Bronchial epithelial cell (primary cell): ENCODE results near the gene DOCK1. TPM values are rescaled to one million over a fixed set of nuclear protein-coding genes. Genes with fewer than 3 reads are reported as not detected.

ENCODE experiments used
- DNase-seq: peaks from one replicate; pipeline ENCODE4 v3.0.0-alpha.2; 2010; ENCODE audit warnings: low read depth
- FAIRE-seq: peaks from 2 replicates; lab custom pipeline; 2011; peaks lifted over from hg19 to GRCh38; lab: Jason Lieb, UNC
- H3K27me3 ChIP-seq: 2 replicates; pipeline ENCODE4 v1.5.1; 2011; ENCODE audit warnings: low read length; ENCODE audit not compliant: control insufficient read depth, insufficient read depth
- H3K36me3 ChIP-seq: 2 replicates; pipeline ENCODE4 v1.5.1; 2011; ENCODE audit warnings: low read length; ENCODE audit not compliant: control insufficient read depth, insufficient read depth
- H3K4me3 ChIP-seq: 2 replicates; pipeline ENCODE4 v1.5.1; 2011; ENCODE audit warnings: mild to moderate bottlenecking, low read depth, low read length, control low read depth
- total RNA-seq: library from RNA; depleted of rRNA; stranded (reverse); fragments of >200 nt; gene quantifications from 2 replicates; pipeline ENCODE4 v1.2.1, GENCODE V29; 2014
- TF ChIP-seq, protein P1 (sequence below): IDR thresholded peaks from 2 replicates; pipeline ENCODE4 v1.5.1; 2011; ENCODE audit warnings: mild to moderate bottlenecking, moderate library complexity, low read length, control low read depth, inconsistent platforms; ENCODE audit not compliant: insufficient read depth, severe bottlenecking

The DOCK1 gene
- total RNA-seq, 1 donor from 2014 or later = 173 TPM

DNA sequence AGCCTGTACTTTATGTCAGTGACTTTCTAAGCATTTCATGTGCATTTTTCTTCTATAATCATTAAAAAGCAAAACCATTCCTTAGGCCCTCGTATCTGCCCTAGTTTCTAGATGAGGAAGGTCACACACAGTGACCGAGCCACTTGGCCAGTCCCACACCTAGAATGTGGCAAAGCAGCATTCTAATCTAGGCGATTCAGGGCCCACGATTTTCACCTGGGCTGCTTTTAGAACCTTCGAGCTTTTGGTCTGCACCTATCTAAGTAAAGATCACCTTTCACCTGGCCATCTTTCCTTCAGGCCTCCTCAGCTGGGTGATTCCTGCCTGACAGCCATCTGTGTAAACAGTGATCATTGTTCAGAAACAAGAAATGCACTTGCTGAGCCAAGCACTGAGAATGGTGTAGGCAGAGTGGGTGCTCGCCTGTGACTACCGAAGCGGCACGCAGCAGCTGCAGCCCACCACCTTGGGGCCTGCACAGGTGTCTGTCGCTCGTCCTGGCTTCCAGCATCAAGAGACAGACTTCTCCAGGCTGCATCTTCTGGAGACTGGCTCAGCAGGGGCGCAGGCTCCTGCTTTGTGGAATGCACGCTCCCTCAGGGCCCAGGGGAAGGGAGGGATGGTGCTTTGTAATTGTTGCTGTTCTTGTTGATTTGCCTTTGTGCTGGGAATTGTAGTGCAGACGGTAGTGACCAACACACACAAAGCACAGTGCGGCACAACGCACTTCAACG, 440.2 kb downstream of the DOCK1 start:
- peaks cover 7% of the 10 kb centered on the region for H3K36me3 ChIP-seq
- H3K4me3 ChIP-seq = no peak overlapping the region
- H3K27me3 ChIP-seq = no peaks in the 10 kb centered on the region

DNA sequence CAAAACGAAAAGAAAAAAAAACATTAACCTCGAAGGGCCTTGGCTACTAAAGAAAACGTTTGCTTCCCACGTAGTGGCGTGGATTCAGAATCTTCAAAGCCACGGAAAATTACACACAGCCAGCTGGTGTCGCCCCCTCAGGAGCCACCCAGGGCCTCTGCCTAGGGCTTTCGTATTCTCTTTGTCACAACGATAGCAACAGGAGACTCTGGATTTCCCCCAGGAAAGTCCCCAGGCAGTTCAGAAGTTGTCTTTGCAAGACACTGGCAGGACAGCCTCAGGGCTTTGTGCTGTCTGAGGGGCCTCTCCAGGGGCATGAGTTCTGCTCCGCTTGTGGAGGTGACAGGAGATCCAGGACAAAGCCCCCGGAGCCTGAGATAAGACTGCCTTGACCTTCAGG, 441.4 kb downstream of the DOCK1 start:
- DNase-seq (no peak), FAIRE-seq (no peak)
- Histone ChIP-seq H3K4me3 (no peak overlapping the region), H3K27me3 (no peaks in the 10 kb centered on the region), H3K36me3 (peaks cover 7% of the 10 kb centered on the region)
- TF ChIP-seq, protein P1, sequence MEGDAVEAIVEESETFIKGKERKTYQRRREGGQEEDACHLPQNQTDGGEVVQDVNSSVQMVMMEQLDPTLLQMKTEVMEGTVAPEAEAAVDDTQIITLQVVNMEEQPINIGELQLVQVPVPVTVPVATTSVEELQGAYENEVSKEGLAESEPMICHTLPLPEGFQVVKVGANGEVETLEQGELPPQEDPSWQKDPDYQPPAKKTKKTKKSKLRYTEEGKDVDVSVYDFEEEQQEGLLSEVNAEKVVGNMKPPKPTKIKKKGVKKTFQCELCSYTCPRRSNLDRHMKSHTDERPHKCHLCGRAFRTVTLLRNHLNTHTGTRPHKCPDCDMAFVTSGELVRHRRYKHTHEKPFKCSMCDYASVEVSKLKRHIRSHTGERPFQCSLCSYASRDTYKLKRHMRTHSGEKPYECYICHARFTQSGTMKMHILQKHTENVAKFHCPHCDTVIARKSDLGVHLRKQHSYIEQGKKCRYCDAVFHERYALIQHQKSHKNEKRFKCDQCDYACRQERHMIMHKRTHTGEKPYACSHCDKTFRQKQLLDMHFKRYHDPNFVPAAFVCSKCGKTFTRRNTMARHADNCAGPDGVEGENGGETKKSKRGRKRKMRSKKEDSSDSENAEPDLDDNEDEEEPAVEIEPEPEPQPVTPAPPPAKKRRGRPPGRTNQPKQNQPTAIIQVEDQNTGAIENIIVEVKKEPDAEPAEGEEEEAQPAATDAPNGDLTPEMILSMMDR = no peak

More for the DNA sequence above, 440.2 kb downstream of the DOCK1 start:
- DNase-seq (no peak), FAIRE-seq (no peak)
- TF ChIP-seq, protein P1 = no peak

DNA sequence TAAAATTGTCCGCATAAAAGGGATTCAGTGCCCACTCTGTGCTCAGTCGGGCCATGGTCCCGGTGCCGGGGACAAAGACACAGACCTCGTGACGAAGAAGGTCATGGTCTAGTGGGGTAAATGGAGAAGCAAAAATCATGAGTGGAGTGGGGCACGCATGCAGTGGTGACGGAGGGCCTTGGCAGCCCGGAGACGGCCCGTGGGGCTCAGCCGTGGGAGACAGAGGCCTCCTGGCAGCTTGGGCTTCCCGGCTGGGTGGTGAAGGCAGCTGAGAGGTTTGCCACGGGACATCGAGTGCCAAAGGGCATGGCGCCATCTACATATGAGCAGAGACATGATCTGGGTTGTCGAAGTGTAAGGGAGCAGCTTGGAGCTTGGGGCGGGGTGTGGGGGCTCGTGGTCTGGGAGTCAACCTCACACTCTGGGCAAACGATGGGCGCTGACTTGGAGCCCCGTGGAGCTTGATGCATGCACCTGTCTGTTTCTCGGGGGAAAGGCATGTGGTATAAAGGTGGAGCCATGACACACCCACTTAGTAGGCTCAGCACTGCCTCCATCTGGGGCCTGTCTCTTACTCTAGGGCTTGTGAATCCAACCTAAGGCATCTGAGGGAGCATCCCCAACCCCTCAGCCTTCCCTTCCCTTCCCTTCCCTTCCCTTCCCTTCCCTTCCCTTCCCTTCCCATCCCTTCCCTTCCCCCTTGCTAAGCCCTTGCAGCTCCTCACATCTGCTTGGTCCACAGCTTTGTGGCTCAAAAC, 442.2 kb downstream of the DOCK1 start:
- DNase-seq (no peak), FAIRE-seq (no peak)
- Histone ChIP-seq H3K27me3 (no peaks in the 10 kb centered on the region), H3K4me3 (no peak overlapping the region), H3K36me3 (peaks cover 7% of the 10 kb centered on the region)
- TF ChIP-seq, protein P1 = no peak

DNA sequence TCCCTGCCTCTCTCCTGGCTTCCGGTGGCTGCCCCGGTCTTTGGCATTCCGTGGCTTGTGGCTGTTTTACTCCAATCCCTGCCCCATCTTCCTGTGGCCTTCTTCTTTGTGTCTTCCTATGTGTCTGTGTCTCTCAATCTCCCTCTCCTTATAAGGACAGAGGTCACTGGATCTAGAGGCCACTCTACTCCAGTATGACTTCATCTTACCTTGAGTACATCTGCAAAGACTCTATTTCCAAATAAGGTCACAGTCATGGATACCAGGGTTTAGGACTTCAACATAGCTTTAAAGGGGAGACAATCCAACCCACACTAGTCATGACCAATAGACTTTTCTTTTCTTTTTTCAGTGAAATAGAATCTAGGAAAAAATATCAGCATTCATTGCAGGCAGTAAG, 444.5 kb downstream of the DOCK1 start:
- Histone ChIP-seq H3K27me3 (no peaks in the 10 kb centered on the region), H3K36me3 (peaks cover 2% of the 10 kb centered on the region), H3K4me3 (no peak overlapping the region)
- no peak for FAIRE-seq
- TF ChIP-seq, protein P1 = no peak
- DNase-seq = no peak

DNA sequence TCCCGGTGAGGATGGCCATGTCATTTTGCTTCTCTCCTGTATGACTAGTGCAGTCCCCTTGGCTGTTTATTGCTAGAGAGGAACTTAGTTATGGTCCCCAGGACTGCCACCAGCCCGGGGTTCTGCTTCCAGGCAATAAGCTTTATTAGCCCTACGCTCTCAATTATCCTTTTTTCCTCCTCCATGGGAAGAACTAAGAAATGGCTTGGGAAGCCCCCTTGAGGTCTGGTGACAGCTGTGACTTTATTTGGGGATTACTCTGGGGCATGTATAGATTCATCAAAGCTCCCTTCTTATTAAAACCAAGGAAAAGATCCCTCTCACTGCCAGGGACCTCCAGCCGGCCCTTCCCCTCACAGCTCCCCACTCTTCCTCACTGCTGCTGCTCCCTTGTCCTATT, 446.3 kb downstream of the DOCK1 start:
- Histone ChIP-seq H3K27me3 (no peaks in the 10 kb centered on the region), H3K36me3 (peaks cover under 1% of the 10 kb centered on the region), H3K4me3 (no peak overlapping the region)
- FAIRE-seq (no peak), DNase-seq (no peak)
- TF ChIP-seq, protein P1 = no peak
